ENCODE measurements around the gene COL12A1. TPM values are rescaled to one million over a fixed set of nuclear protein-coding genes. Genes with fewer than 3 reads are reported as not detected.

COL12A1 gene
- total and polyA plus RNA-seq, 2 donors (not counting 1 experiment from before 2014, with no cell fraction given) = 1,023 to 1,075 TPM

GRCh38 chr6:75079589-75079988, 126.3 kb downstream of the COL12A1 start:
- Histone ChIP-seq H3K4me2 (ENCODE audit: extremely low read depth, insufficient read depth, low read length) (no peak overlapping the region), H3K4me3 (replicated peaks in 1 of 4; ENCODE audit: control extremely low read depth in 1 of 4, insufficient read depth in 1 of 4, low read depth in 3 of 4, low read length in 4 of 4) (no peak overlapping the region), H3K27me3 (ENCODE audit: control insufficient read depth, insufficient read depth, low read length) (no peaks in the 10 kb centered on the region), H3K79me2 (ENCODE audit: control insufficient read depth, insufficient read depth, low read length) (no peaks in the 10 kb centered on the region), H4K20me1 (ENCODE audit: control insufficient read depth, extremely low read depth, insufficient read depth, low read length) (no peaks in the 10 kb centered on the region), H3K4me1 (ENCODE audit: control insufficient read depth, extremely low read depth, insufficient read depth, low read length) (peaks cover 7% of the 10 kb centered on the region), H2AFZ (ENCODE audit: low read length) (no peak overlapping the region), H3K9ac (ENCODE audit: insufficient read depth, low read length) (no peak overlapping the region), H3K27ac (ENCODE audit: insufficient read depth, low read length) (no peak overlapping the region), H3K36me3 (ENCODE audit: control insufficient read depth, insufficient read depth, low read length) (peaks cover 6% of the 10 kb centered on the region), H3K9me3 (ENCODE audit: control insufficient read depth, insufficient read depth, low read depth, low read length) (no peaks in the 10 kb centered on the region)
- DNase-seq (ENCODE audit: low read depth in 2 of 2) = peak in 1 of 2 donors; percentile 47
- TF ChIP-seq CTCF (conservative IDR thresholded peaks at IDR 0.05 in 1 of 2, IDR thresholded peaks at IDR 0.05 in 1 of 2; ENCODE audit: low read depth in 1 of 2, low read length in 2 of 2) (no peak), EZH2 (IDR thresholded peaks at IDR 0.05; ENCODE audit: low read length, missing control alignments) (no peak)

- Histone ChIP-seq H3K36me3 (ENCODE audit: control insufficient read depth, insufficient read depth, low read length) (peaks cover 6% of the 10 kb centered on the region), H3K4me2 (ENCODE audit: extremely low read depth, insufficient read depth, low read length) (no peak overlapping the region), H3K9ac (ENCODE audit: insufficient read depth, low read length) (no peak overlapping the region), H3K27ac (ENCODE audit: insufficient read depth, low read length) (no peak overlapping the region), H3K4me3 (replicated peaks in 1 of 4; ENCODE audit: control extremely low read depth in 1 of 4, insufficient read depth in 1 of 4, low read depth in 3 of 4, low read length in 4 of 4) (no peak overlapping the region), H2AFZ (ENCODE audit: low read length) (no peak overlapping the region), H3K4me1 (ENCODE audit: control insufficient read depth, extremely low read depth, insufficient read depth, low read length) (peaks cover 7% of the 10 kb centered on the region), H3K9me3 (ENCODE audit: control insufficient read depth, insufficient read depth, low read depth, low read length) (no peaks in the 10 kb centered on the region), H3K27me3 (ENCODE audit: control insufficient read depth, insufficient read depth, low read length) (no peaks in the 10 kb centered on the region), H4K20me1 (ENCODE audit: control insufficient read depth, extremely low read depth, insufficient read depth, low read length) (no peaks in the 10 kb centered on the region), H3K79me2 (ENCODE audit: control insufficient read depth, insufficient read depth, low read length) (no peaks in the 10 kb centered on the region)
- no peak for TF ChIP-seq CTCF (conservative IDR thresholded peaks at IDR 0.05 in 1 of 2, IDR thresholded peaks at IDR 0.05 in 1 of 2; ENCODE audit: low read depth in 1 of 2, low read length in 2 of 2)
- no peak for TF ChIP-seq EZH2 (IDR thresholded peaks at IDR 0.05; ENCODE audit: low read length, missing control alignments)
- DNase-seq (ENCODE audit: low read depth in 2 of 2) = no peak
These were observed 128.2 kb downstream of the COL12A1 start for GRCh38 chr6:75077701-75078100.

- no peak overlapping the region for H2AFZ ChIP-seq (ENCODE audit: low read length)
These were observed 129.8 kb downstream of the COL12A1 start for GRCh38 chr6:75076009-75076408.

More at GRCh38 chr6:75076009-75076408, 129.8 kb downstream of the COL12A1 start:
- no peak for DNase-seq (ENCODE audit: low read depth in 2 of 2)
- no peaks in the 10 kb centered on the region for H4K20me1 ChIP-seq (ENCODE audit: control insufficient read depth, extremely low read depth, insufficient read depth, low read length)
- no peak for TF ChIP-seq EZH2 (IDR thresholded peaks at IDR 0.05; ENCODE audit: low read length, missing control alignments)
- TF ChIP-seq CTCF (conservative IDR thresholded peaks at IDR 0.05 in 1 of 2, IDR thresholded peaks at IDR 0.05 in 1 of 2; ENCODE audit: low read depth in 1 of 2, low read length in 2 of 2) = no peak
- H3K9ac ChIP-seq (ENCODE audit: insufficient read depth, low read length) = no peak overlapping the region
- no peaks in the 10 kb centered on the region for H3K4me1 ChIP-seq (ENCODE audit: control insufficient read depth, extremely low read depth, insufficient read depth, low read length)
- H3K36me3 ChIP-seq (ENCODE audit: control insufficient read depth, insufficient read depth, low read length) = peaks cover 4% of the 10 kb centered on the region
- no peak overlapping the region for H3K4me2 ChIP-seq (ENCODE audit: extremely low read depth, insufficient read depth, low read length)
- no peaks in the 10 kb centered on the region for H3K27me3 ChIP-seq (ENCODE audit: control insufficient read depth, insufficient read depth, low read length)
- H3K79me2 ChIP-seq (ENCODE audit: control insufficient read depth, insufficient read depth, low read length) = no peaks in the 10 kb centered on the region
- no peak overlapping the region for H3K4me3 ChIP-seq (replicated peaks in 1 of 4; ENCODE audit: control extremely low read depth in 1 of 4, insufficient read depth in 1 of 4, low read depth in 3 of 4, low read length in 4 of 4)
- no peaks in the 10 kb centered on the region for H3K9me3 ChIP-seq (ENCODE audit: control insufficient read depth, insufficient read depth, low read depth, low read length)
- no peak overlapping the region for H3K27ac ChIP-seq (ENCODE audit: insufficient read depth, low read length)
